ENCODE measurements around the gene ABCA7. TPM values are rescaled to one million over a fixed set of nuclear protein-coding genes. Genes with fewer than 3 reads are reported as not detected.

ABCA7 gene
- total RNA-seq, 2 experiments from 2014 or later: 114 to 118 TPM

DNA sequence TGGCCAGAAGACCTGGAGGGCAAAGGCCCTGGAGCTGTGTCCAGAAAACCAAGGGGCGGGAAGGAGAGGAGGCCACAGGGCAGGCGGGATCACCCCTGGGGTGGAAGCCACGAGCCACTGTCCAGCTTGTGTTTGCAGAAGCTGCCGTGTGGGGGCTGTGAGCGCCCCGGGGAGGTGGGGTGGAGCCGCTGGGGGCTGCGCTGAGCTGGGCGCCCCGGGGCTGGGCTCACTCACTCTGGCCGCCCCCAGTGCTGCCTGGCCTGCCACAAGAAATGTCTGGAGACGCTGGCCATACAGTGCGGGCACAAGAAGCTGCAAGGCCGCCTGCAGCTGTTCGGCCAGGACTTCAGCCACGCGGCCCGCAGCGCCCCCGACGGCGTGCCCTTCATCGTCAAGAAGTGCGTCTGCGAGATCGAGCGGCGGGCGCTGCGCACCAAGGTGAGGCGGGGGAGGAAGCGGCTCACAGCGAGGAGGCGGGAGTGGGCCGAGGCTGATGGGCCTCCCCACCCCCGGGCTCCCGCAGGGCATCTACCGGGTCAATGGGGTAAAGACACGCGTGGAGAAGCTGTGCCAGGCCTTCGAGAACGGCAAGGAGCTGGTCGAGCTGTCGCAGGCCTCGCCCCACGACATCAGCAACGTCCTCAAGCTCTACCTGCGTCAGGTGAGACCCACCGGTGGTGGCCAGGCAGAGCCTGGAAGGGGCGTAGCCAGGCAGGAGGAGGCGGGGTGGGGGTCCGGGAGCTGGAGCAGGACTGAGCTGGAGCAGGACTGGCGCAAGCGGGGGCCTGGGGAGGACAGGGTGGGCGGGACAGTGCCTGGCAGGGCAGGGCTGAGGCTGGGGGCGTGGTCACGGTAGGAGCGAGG lies 41.6 kb downstream of the ABCA7 start:
- Mint-ChIP-seq H3K9me3 (no peaks in the 10 kb centered on the region), H3K4me1 (ENCODE audit: low read depth) (peaks cover 46% of the 10 kb centered on the region), H3K27ac (peak overlapping the region; percentile 98), H3K36me3 (ENCODE audit: low read depth) (peaks cover 84% of the 10 kb centered on the region), H3K27me3 (peaks cover 4% of the 10 kb centered on the region), H3K4me3 (peak overlapping the region; percentile 87)
- intact Hi-C loops (cut with DNase I, micrococcal nuclease): no loop called here
- no peaks in the 10 kb centered on the region for H3K27me3 ChIP-seq (ENCODE audit: control insufficient read depth in 1 of 2, insufficient read depth in 2 of 2, low read length in 2 of 2)
- peaks cover 79% of the 10 kb centered on the region for H3K36me3 ChIP-seq (ENCODE audit: insufficient read depth, low read length)
- peak overlapping the region in 1 of 2 donors; percentile 56 for H3K27ac ChIP-seq (ENCODE audit: low read depth in 1 of 2, low read length in 2 of 2)
- H3K9me3 ChIP-seq (ENCODE audit: control insufficient read depth in 1 of 2, insufficient read depth in 1 of 2, low read length in 2 of 2): no peaks in the 10 kb centered on the region
- peaks cover 89% of the 10 kb centered on the region for H3K4me1 ChIP-seq (ENCODE audit: insufficient read depth, low read length)
- DNase-seq: no peak
- ChIA-PET POLR2A (interaction anchor here (1.0 to 21.0 kb wide), 12 partner anchors 1 to 188 kb away, joined by 3 to 1253 read pairs (median 8); partner anchors contain the start of genes ABCA7, ARHGAP45, CIRBP and CNN2), CTCF (interaction anchor here (1.1 to 2.2 kb wide), 4 partner anchors 16 to 163 kb away, joined by 3 to 11 read pairs (median 5); partner anchors contain the start of gene CNN2)
- peak overlapping the region; percentile 3 for H3K4me3 ChIP-seq (ENCODE audit: low read length)
- no peak for ATAC-seq (ENCODE audit: poor library complexity)
- TF ChIP-seq, protein P1, sequence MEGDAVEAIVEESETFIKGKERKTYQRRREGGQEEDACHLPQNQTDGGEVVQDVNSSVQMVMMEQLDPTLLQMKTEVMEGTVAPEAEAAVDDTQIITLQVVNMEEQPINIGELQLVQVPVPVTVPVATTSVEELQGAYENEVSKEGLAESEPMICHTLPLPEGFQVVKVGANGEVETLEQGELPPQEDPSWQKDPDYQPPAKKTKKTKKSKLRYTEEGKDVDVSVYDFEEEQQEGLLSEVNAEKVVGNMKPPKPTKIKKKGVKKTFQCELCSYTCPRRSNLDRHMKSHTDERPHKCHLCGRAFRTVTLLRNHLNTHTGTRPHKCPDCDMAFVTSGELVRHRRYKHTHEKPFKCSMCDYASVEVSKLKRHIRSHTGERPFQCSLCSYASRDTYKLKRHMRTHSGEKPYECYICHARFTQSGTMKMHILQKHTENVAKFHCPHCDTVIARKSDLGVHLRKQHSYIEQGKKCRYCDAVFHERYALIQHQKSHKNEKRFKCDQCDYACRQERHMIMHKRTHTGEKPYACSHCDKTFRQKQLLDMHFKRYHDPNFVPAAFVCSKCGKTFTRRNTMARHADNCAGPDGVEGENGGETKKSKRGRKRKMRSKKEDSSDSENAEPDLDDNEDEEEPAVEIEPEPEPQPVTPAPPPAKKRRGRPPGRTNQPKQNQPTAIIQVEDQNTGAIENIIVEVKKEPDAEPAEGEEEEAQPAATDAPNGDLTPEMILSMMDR (IDR thresholded peaks at IDR 0.05): no peak

DNA sequence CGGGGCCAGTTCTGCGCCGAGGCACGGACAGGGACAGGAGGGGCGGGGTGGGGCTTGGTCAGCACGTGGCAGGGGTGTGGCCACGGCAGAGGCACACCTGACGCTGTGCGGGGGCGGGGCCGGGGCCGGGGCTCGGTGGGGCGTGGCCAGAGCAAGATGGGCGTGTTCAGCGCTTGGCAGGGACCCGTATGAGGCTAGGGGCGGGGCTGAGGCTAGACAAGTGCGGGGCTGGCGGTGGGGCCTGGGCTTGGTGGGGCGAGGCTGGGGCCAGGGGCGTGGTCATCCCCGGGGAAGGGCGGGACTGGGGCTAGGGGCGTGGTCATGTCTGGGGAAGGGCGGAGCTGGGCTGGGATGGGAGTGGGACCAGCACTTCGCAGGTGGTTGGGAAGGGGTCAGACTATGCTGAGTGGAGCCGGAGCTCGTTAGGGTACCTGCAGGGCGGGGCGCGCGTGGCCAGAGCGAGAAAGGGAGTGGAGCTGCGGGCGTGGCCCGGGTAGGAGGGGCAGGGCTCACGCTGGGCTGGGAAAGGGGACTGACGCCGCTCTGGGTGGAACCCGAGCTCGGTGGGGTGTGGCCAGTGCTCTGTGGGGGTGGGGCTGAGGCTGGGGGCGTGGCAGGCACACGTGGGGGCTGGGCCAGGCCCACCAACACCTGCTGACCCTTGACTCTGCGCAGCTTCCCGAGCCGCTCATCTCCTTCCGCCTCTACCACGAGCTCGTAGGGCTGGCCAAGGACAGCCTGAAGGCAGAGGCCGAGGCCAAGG lies 42.4 kb downstream of the ABCA7 start:
- DNase-seq: peak; percentile 76 to 95 (median 86)
- Mint-ChIP-seq H3K4me3 (peak overlapping the region; percentile 87), H3K27ac (peak overlapping the region; percentile 98), H3K4me1 (ENCODE audit: low read depth) (peaks cover 39% of the 10 kb centered on the region), H3K27me3 (no peaks in the 10 kb centered on the region), H3K36me3 (ENCODE audit: low read depth) (peaks cover 77% of the 10 kb centered on the region), H3K9me3 (no peaks in the 10 kb centered on the region)
- ChIA-PET POLR2A (interaction anchor here (0.6 to 21.0 kb wide), 11 partner anchors 0 to 187 kb away, joined by 3 to 1253 read pairs (median 6); partner anchors contain the start of genes ABCA7, ARHGAP45, CIRBP and CNN2), CTCF (interaction anchor here (0.8 to 2.2 kb wide), 5 partner anchors 17 to 162 kb away, joined by 3 to 11 read pairs (median 4); partner anchors contain the start of genes CNN2 and RNU6-2)
- intact Hi-C loops (cut with DNase I, micrococcal nuclease): no loop called here
- H3K27ac ChIP-seq (ENCODE audit: low read depth in 1 of 2, low read length in 2 of 2): peak overlapping the region; percentile 34 to 64
- TF ChIP-seq, protein P1 (IDR thresholded peaks at IDR 0.05): no peak
- peaks cover 88% of the 10 kb centered on the region for H3K36me3 ChIP-seq (ENCODE audit: insufficient read depth, low read length)
- no peaks in the 10 kb centered on the region for H3K9me3 ChIP-seq (ENCODE audit: control insufficient read depth in 1 of 2, insufficient read depth in 1 of 2, low read length in 2 of 2)
- peak; percentile 76 for ATAC-seq (ENCODE audit: poor library complexity)
- no peaks in the 10 kb centered on the region for H3K27me3 ChIP-seq (ENCODE audit: control insufficient read depth in 1 of 2, insufficient read depth in 2 of 2, low read length in 2 of 2)
- no peak overlapping the region for H3K4me3 ChIP-seq (ENCODE audit: low read length)
- peaks cover 92% of the 10 kb centered on the region for H3K4me1 ChIP-seq (ENCODE audit: insufficient read depth, low read length)

Measured in CD4-positive, alpha-beta T cell (primary cell).